CD4-positive, CD25-positive, alpha-beta regulatory T cell (primary cell): ENCODE measurements around the gene SHISAL1. TPM values are rescaled to one million over a fixed set of nuclear protein-coding genes. Genes with fewer than 3 reads are reported as not detected.

Experiments used
- ATAC-seq, 2 donors: fragments of 150-1000 bp; cut with Tn5 transposase; one replicate each; pipeline ENCODE4 v1.10.0; 2021; ENCODE audit warnings: low read depth in 2 of 2, moderate number of reproducible peaks in 2 of 2, moderate library complexity in 1 of 2
- DNase-seq, 3 donors: peaks; one replicate each; pipeline versions ENCODE4 v3.0.0 to v3.0.0-alpha.2; 2012 to 2022; ENCODE audit warnings: mixed read lengths in 1 of 3
- H3K27ac ChIP-seq: one replicate; pipeline ENCODE4 v1.7.0; 2013; ENCODE audit warnings: mild to moderate bottlenecking, low read length; ENCODE audit not compliant: insufficient read depth, poor library complexity, severe bottlenecking
- H3K27me3 ChIP-seq: one replicate; pipeline ENCODE4 v1.7.0; 2013; ENCODE audit warnings: low read length; ENCODE audit not compliant: control insufficient read depth, insufficient read depth
- H3K36me3 ChIP-seq: one replicate; pipeline ENCODE4 v1.7.0; 2013; ENCODE audit warnings: mild to moderate bottlenecking, low read length, moderate library complexity; ENCODE audit not compliant: control insufficient read depth, insufficient read depth
- H3K4me1 ChIP-seq: 2 replicates; pipeline ENCODE4 v1.7.0; 2013; ENCODE audit warnings: mild to moderate bottlenecking, low read length; ENCODE audit not compliant: insufficient read depth, control insufficient read depth, poor library complexity, severe bottlenecking
- H3K4me3 ChIP-seq: one replicate; pipeline ENCODE4 v1.7.0; 2013; ENCODE audit warnings: low read depth, mild to moderate bottlenecking, low read length, moderate library complexity
- H3K9me3 ChIP-seq, 2 experiments: 1 replicate in 1 of 2; 2 replicates in 1 of 2; pipeline ENCODE4 v1.7.0; 2013; ENCODE audit warnings: low read length in 2 of 2, mild to moderate bottlenecking in 1 of 2, moderate library complexity in 1 of 2; ENCODE audit not compliant: control insufficient read depth in 2 of 2
- H3K27ac Mint-ChIP-seq, 3 donors: one replicate each; pipeline ENCODE4 v1.8.0; 2020 to 2022; ENCODE audit warnings: mild to moderate bottlenecking in 3 of 3, mixed read lengths in 3 of 3, moderate library complexity in 2 of 3
- H3K27me3 Mint-ChIP-seq: one replicate; pipeline ENCODE4 v1.8.0; 2022; ENCODE audit warnings: mild to moderate bottlenecking, mixed read lengths
- H3K36me3 Mint-ChIP-seq: one replicate; pipeline ENCODE4 v1.8.0; 2020; ENCODE audit warnings: mixed read lengths
- H3K4me1 Mint-ChIP-seq, 4 donors: one replicate each; pipeline ENCODE4 v1.8.0; 2020 to 2022; ENCODE audit warnings: mixed read lengths in 4 of 4, mild to moderate bottlenecking in 1 of 4
- H3K4me3 Mint-ChIP-seq, 4 donors: one replicate each; pipeline ENCODE4 v1.8.0; 2020 to 2022; ENCODE audit warnings: mild to moderate bottlenecking in 4 of 4, mixed read lengths in 4 of 4, moderate library complexity in 3 of 4
- H3K9me3 Mint-ChIP-seq, 7 donors: one replicate each; pipeline ENCODE4 v1.8.0; 2020 to 2022; ENCODE audit warnings: mixed read lengths in 7 of 7, mild to moderate bottlenecking in 3 of 7, moderate library complexity in 2 of 7
- polyA plus RNA-seq, 4 donors: library from polyadenylated mRNA; unstranded; fragments of 300-500 nt; fragmentation: Illumina TruSeq; gene quantifications; one replicate each; pipeline ENCODE4 v1.2.3, GENCODE V29; 2021
- total RNA-seq: library from RNA; stranded (reverse); gene quantifications from one replicate; pipeline ENCODE4 v1.2.3, GENCODE V29; 2022

Gene SHISAL1
- total and polyA plus RNA-seq, 5 donors from 2014 or later: not detected

- Histone ChIP-seq H3K4me3 (no peak overlapping the region), H3K4me1 (no peaks in the 10 kb centered on the region), H3K27ac (no peak overlapping the region), H3K9me3 (no peaks in the 10 kb centered on the region), H3K27me3 (peaks cover 2% of the 10 kb centered on the region), H3K36me3 (no peaks in the 10 kb centered on the region)
- no peak overlapping the region for H3K4me3 Mint-ChIP-seq
- no peaks in the 10 kb centered on the region for H3K36me3 Mint-ChIP-seq
- H3K27me3 Mint-ChIP-seq: peaks cover 28% of the 10 kb centered on the region
- DNase-seq (no peak), ATAC-seq (no peak)
- peaks cover 0 to 2% (median 0%) of the 10 kb centered on the region in 7 donors for H3K9me3 Mint-ChIP-seq
- H3K4me1 Mint-ChIP-seq: no peaks in the 10 kb centered on the region
- no peak overlapping the region for H3K27ac Mint-ChIP-seq
These were observed 56.7 kb downstream of the SHISAL1 start for GRCh38 chr22:44256085-44256484.

- peaks cover 2% of the 10 kb centered on the region for H3K27me3 ChIP-seq
- no peaks in the 10 kb centered on the region for H3K36me3 ChIP-seq
- H3K27ac ChIP-seq: no peak overlapping the region
- H3K4me1 Mint-ChIP-seq: no peaks in the 10 kb centered on the region
- H3K27me3 Mint-ChIP-seq: peaks cover 34% of the 10 kb centered on the region
- no peaks in the 10 kb centered on the region for H3K4me1 ChIP-seq
- no peak overlapping the region for H3K4me3 ChIP-seq
- peaks cover 3 to 7% of the 10 kb centered on the region in 2 experiments for H3K9me3 ChIP-seq
- H3K9me3 Mint-ChIP-seq: peaks cover 0 to 9% (median 2%) of the 10 kb centered on the region in 7 donors
- ATAC-seq (no peak), DNase-seq (no peak)
- no peak overlapping the region for H3K27ac Mint-ChIP-seq
- H3K36me3 Mint-ChIP-seq: no peaks in the 10 kb centered on the region
- no peak overlapping the region for H3K4me3 Mint-ChIP-seq
These were observed 57.9 kb downstream of the SHISAL1 start for GRCh38 chr22:44254811-44255210.

- no peaks in the 10 kb centered on the region for H3K4me1 Mint-ChIP-seq
- no peaks in the 10 kb centered on the region for H3K27me3 ChIP-seq
- H3K9me3 ChIP-seq: peaks cover 6 to 13% of the 10 kb centered on the region in 2 experiments
- no peak overlapping the region for H3K4me3 ChIP-seq
- no peak overlapping the region for H3K27ac Mint-ChIP-seq
- no peaks in the 10 kb centered on the region for H3K4me1 ChIP-seq
- H3K36me3 ChIP-seq: no peaks in the 10 kb centered on the region
- no peak overlapping the region for H3K27ac ChIP-seq
- ATAC-seq: no peak
- peaks cover 0 to 13% (median 7%) of the 10 kb centered on the region in 7 donors for H3K9me3 Mint-ChIP-seq
- peaks cover 21% of the 10 kb centered on the region for H3K27me3 Mint-ChIP-seq
- H3K4me3 Mint-ChIP-seq: no peak overlapping the region
- DNase-seq: no peak
- no peaks in the 10 kb centered on the region for H3K36me3 Mint-ChIP-seq
These were observed 63.2 kb downstream of the SHISAL1 start for GRCh38 chr22:44249376-44250147.

GRCh38 chr22:44248926-44249325, 63.8 kb downstream of the SHISAL1 start:
- Histone ChIP-seq H3K4me3 (no peak overlapping the region), H3K27me3 (no peaks in the 10 kb centered on the region), H3K36me3 (no peaks in the 10 kb centered on the region), H3K9me3 (peaks cover 6 to 13% of the 10 kb centered on the region in 2 experiments), H3K4me1 (no peaks in the 10 kb centered on the region), H3K27ac (no peak overlapping the region)
- Mint-ChIP-seq H3K4me3 (no peak overlapping the region), H3K27me3 (peaks cover 21% of the 10 kb centered on the region), H3K4me1 (no peaks in the 10 kb centered on the region), H3K36me3 (no peaks in the 10 kb centered on the region), H3K27ac (no peak overlapping the region), H3K9me3 (peaks cover 0 to 13% (median 7%) of the 10 kb centered on the region in 7 donors)
- ATAC-seq (no peak), DNase-seq (no peak)

DNA sequence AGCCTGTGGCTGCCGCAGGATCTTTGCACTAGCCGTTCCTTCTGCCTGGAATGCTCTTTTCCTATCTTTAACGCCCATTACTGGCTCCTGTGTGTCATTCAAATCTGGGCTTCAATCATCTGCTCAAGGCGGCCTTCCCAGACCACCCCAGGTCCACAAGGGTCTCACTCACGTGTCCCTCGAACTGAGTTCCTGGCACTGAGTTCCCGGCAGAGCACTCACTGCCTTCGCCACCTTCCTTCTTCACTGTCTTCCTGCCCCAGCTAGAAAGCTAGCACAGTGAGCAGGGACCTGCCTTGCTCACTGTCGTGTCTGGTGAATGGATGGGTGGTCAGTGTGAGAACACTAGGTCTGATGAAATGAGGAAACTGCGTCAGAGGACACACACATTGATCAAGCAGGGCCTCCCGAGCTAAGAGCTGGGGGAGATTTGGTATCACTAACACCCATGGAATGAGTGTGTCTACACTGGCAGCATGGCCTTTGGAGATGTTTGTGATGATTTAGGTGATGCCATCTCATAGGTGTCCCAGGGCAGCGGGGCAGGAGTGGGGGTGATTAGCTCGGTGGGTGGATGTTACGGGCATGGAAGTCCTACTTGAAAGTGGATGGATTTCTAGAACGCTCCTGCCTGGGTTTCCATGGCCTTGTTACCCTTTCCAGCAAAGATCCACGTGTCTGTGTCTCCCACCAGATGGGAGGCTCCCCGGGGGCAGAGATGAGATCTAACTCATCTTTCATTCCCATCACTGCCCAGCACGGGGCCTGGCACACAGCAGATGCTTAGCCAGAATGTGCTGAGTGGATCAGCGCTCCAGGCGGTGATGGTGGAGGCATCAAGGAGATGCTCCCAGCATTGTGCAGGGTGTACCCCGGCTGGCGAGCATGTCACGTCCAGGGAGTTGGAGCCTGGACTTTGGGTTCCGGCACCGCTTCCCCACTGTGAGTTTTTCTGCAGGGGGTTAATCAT, 64.5 kb downstream of the SHISAL1 start:
- no peak for ATAC-seq

GRCh38 chr22:44247346-44247745, 65.4 kb downstream of the SHISAL1 start:
- no peak for DNase-seq

More for the DNA sequence above, 64.5 kb downstream of the SHISAL1 start:
- Histone ChIP-seq H3K27me3 (no peaks in the 10 kb centered on the region), H3K27ac (no peak overlapping the region), H3K4me3 (no peak overlapping the region), H3K36me3 (no peaks in the 10 kb centered on the region), H3K4me1 (no peaks in the 10 kb centered on the region), H3K9me3 (peaks cover 6 to 13% of the 10 kb centered on the region in 2 experiments)
- Mint-ChIP-seq H3K4me3 (no peak overlapping the region), H3K9me3 (peaks cover 0 to 13% (median 7%) of the 10 kb centered on the region in 7 donors), H3K27ac (peak overlapping the region in 1 of 3 donors; percentile 43), H3K4me1 (no peaks in the 10 kb centered on the region), H3K36me3 (no peaks in the 10 kb centered on the region), H3K27me3 (peaks cover 21% of the 10 kb centered on the region)
- no peak for DNase-seq

GRCh38 chr22:44246615-44247326, 66.0 kb downstream of the SHISAL1 start:
- no peak overlapping the region for H3K27ac ChIP-seq
- no peaks in the 10 kb centered on the region for H3K36me3 ChIP-seq
- no peaks in the 10 kb centered on the region for H3K27me3 ChIP-seq
- ATAC-seq (no peak), DNase-seq (no peak)
- Mint-ChIP-seq H3K36me3 (no peaks in the 10 kb centered on the region), H3K27ac (no peak overlapping the region), H3K27me3 (peaks cover 13% of the 10 kb centered on the region), H3K9me3 (peaks cover 0 to 13% (median 5%) of the 10 kb centered on the region in 7 donors), H3K4me3 (no peak overlapping the region), H3K4me1 (no peaks in the 10 kb centered on the region)
- no peak overlapping the region for H3K4me3 ChIP-seq
- peaks cover 6 to 13% of the 10 kb centered on the region in 2 experiments for H3K9me3 ChIP-seq
- no peaks in the 10 kb centered on the region for H3K4me1 ChIP-seq

More at GRCh38 chr22:44247346-44247745, 65.4 kb downstream of the SHISAL1 start:
- peaks cover 19% of the 10 kb centered on the region for H3K27me3 Mint-ChIP-seq
- H3K27ac ChIP-seq: no peak overlapping the region
- no peak overlapping the region for H3K27ac Mint-ChIP-seq
- ATAC-seq: no peak
- no peaks in the 10 kb centered on the region for H3K4me1 ChIP-seq
- H3K4me3 Mint-ChIP-seq: no peak overlapping the region
- no peaks in the 10 kb centered on the region for H3K4me1 Mint-ChIP-seq
- no peak overlapping the region for H3K4me3 ChIP-seq
- H3K9me3 Mint-ChIP-seq: peaks cover 0 to 13% (median 5%) of the 10 kb centered on the region in 7 donors
- no peaks in the 10 kb centered on the region for H3K36me3 Mint-ChIP-seq
- peaks cover 6 to 13% of the 10 kb centered on the region in 2 experiments for H3K9me3 ChIP-seq
- H3K36me3 ChIP-seq: no peaks in the 10 kb centered on the region
- H3K27me3 ChIP-seq: no peaks in the 10 kb centered on the region
